ENCODE data around the gene DGKG. TPM values are rescaled to one million over a fixed set of nuclear protein-coding genes. Genes with fewer than 3 reads are reported as not detected.
A peak's percentile ranks its signal among the peaks of the same experiment; 100 is the strongest.

Gene DGKG
- total and polyA plus RNA-seq, 7 donors, result 3.6 to 12.1 (median 8.0) TPM

- no peak overlapping the region for H3K27ac ChIP-seq
- H3K4me3 ChIP-seq, result no peak overlapping the region
- intact Hi-C loops (cut with DNase I), result no loop called here
- peaks cover 0 to 1% (median 0%) of the 10 kb centered on the region in 3 donors for H3K27me3 ChIP-seq (ENCODE audit: insufficient read depth in 3 of 3, low read length in 2 of 3)
- no peak for TF ChIP-seq CTCF (IDR thresholded peaks at IDR 0.05)
- DNase-seq (no peak), ATAC-seq (no peak)
- H3K4me1 ChIP-seq, result no peaks in the 10 kb centered on the region
- 65 to 88% (median 81%) methylated on average over 4 of the region's 4 CpGs for WGBS, 3 donors
- no peaks in the 10 kb centered on the region for H3K9me3 ChIP-seq
- H3K36me3 ChIP-seq (ENCODE audit: insufficient read depth in 1 of 2, low read depth in 1 of 2), result no peaks in the 10 kb centered on the region
Observed at GRCh38 chr3:186260726-186261125, 101.3 kb downstream of the DGKG start.

- ATAC-seq (peak; percentile 95 to 100 (median 96)), DNase-seq (peak; percentile 55 to 79)
- Histone ChIP-seq H3K27ac (no peak overlapping the region), H3K27me3 (ENCODE audit: insufficient read depth in 3 of 3, low read length in 2 of 3) (peaks cover 0 to 1% (median 0%) of the 10 kb centered on the region in 3 donors), H3K36me3 (ENCODE audit: insufficient read depth in 1 of 2, low read depth in 1 of 2) (no peaks in the 10 kb centered on the region), H3K4me1 (no peaks in the 10 kb centered on the region), H3K9me3 (no peaks in the 10 kb centered on the region), H3K4me3 (no peak overlapping the region)
- intact Hi-C loops (cut with DNase I), result loop anchor here (1.0 to 5.0 kb wide), 3 partner anchors 277 to 281 kb away; no protein-coding TSS in a partner anchor
- TF ChIP-seq CTCF (IDR thresholded peaks at IDR 0.05), result peak; percentile 77
- 23 to 28% (median 26%) methylated on average over 14 to 15 of the region's 15 CpGs for whole genome bisulfite sequencing, 3 donors
Observed at GRCh38 chr3:186259612-186260383, 102.2 kb downstream of the DGKG start.

GRCh38 chr3:186258968-186259367, 103.1 kb downstream of the DGKG start:
- no peak overlapping the region for H3K4me3 ChIP-seq
- intact Hi-C loops (cut with DNase I), result loop anchor here (1.0 to 5.0 kb wide), 3 partner anchors 277 to 282 kb away; no protein-coding TSS in a partner anchor
- no peaks in the 10 kb centered on the region for H3K36me3 ChIP-seq (ENCODE audit: insufficient read depth in 1 of 2, low read depth in 1 of 2)
- no peaks in the 10 kb centered on the region for H3K9me3 ChIP-seq
- H3K27ac ChIP-seq, result no peak overlapping the region
- 59 to 62% (median 59%) methylated on average over 12 of the region's 12 CpGs for WGBS, 3 donors
- no peak for DNase-seq
- peaks cover 0 to 1% (median 0%) of the 10 kb centered on the region in 3 donors for H3K27me3 ChIP-seq (ENCODE audit: insufficient read depth in 3 of 3, low read length in 2 of 3)
- H3K4me1 ChIP-seq, result no peaks in the 10 kb centered on the region
- TF ChIP-seq CTCF (IDR thresholded peaks at IDR 0.05), result no peak
- ATAC-seq, result no peak

GRCh38 chr3:186257866-186258265, 104.2 kb downstream of the DGKG start:
- DNase-seq (no peak), ATAC-seq (no peak)
- intact Hi-C loops (cut with DNase I), result loop anchor here (2.0 to 5.0 kb wide), 2 partner anchors 276 to 283 kb away; no protein-coding TSS in a partner anchor
- no peaks in the 10 kb centered on the region for H3K9me3 ChIP-seq
- no peak overlapping the region for H3K4me3 ChIP-seq
- H3K27ac ChIP-seq, result no peak overlapping the region
- TF ChIP-seq CTCF (IDR thresholded peaks at IDR 0.05), result no peak
- H3K36me3 ChIP-seq (ENCODE audit: insufficient read depth in 1 of 2, low read depth in 1 of 2), result no peaks in the 10 kb centered on the region
- WGBS, 3 donors, result 72 to 85% (median 75%) methylated on average over 6 of the region's 6 CpGs
- peaks cover 0 to 1% (median 0%) of the 10 kb centered on the region in 3 donors for H3K27me3 ChIP-seq (ENCODE audit: insufficient read depth in 3 of 3, low read length in 2 of 3)
- no peaks in the 10 kb centered on the region for H3K4me1 ChIP-seq

Data from psoas muscle (tissue), 8 donors.